COLO668 (cell line): ENCODE results near the gene CNTN1.
"Not testable (repeated sequence)": the region's sequence is repeated elsewhere in the genome, so short reads cannot be mapped to it uniquely, and the experiment has no call there.

Experiments
- DNase-seq: peaks from one replicate; lab custom pipeline; 2025; ENCODE audit not compliant: unreplicated experiment; lab: John Stamatoyannopoulos, UW

The CNTN1 gene

GRCh38 chr12:40697566-40698259 is 5.5 kb downstream of the CNTN1 start:
- no peak for DNase-seq

- DNase-seq: no peak
These were observed 9.5 kb downstream of the CNTN1 start for GRCh38 chr12:40701756-40702155.

- no peak for DNase-seq
These were observed 18.9 kb downstream of the CNTN1 start for GRCh38 chr12:40711121-40711520.

GRCh38 chr12:40714636-40715035 is 22.4 kb downstream of the CNTN1 start:
- DNase-seq: no peak

DNA sequence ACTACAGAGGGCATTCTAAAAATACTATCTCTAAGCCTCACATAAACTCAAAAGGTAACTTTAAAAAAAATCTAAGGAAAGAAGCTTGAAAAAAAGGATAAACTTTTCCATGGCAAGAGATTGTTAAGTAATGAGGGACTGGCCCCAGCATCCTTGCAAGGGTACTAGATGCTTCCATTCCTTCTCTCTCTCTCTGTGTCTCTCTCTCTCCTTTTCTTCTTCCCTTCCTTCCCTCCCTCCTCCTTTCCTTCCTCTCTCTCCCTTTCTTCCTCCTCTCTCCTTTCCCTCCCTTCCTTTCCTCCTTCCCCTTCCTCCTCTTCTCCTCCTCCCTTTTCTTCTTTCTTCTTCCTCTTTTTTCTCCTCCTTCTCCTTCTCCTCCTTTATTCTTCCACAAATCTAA is 23.8 kb downstream of the CNTN1 start:
- DNase-seq: no peak

DNA sequence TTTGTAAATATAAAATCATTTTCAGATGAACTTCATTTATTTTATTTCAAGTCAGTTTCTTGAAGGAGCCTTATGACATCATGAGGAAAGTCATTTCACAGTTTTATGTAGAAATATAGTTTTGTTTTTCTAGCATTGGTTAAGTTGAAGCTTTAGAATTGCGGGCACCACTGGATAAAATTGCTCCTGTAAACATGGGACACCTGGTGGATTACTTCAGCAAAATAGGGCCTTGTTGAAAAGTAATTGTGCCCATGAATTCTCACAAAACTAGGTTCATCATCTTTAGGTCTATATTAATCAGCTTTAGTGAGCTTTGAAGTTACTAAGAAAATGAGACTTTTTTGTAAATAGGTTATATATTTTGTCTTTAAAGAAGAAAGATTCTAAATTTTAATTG is 25.3 kb downstream of the CNTN1 start:
- no peak for DNase-seq

DNA sequence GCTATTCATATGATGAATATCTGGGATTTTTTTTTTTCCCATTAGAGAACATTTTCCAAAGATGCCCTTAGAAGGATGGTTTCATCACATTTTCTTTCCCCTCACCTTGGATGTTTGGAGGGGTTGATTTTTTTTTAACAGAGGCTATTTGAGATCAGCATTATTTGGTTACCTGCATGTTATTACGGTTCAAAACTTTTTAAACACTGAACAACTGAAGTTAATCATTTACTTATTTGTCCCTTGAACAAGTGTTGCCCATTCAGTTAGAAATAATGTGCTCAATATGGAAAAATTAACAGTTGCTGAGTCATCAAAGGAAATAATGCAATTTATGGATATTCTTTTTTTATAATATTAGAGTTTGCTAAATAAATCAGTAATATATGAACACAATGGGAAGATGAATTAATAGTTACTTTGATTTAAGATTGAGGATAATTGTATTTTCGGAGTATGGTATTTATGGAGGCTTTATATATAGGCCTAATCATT is 26.7 kb downstream of the CNTN1 start:
- DNase-seq: no peak

DNA sequence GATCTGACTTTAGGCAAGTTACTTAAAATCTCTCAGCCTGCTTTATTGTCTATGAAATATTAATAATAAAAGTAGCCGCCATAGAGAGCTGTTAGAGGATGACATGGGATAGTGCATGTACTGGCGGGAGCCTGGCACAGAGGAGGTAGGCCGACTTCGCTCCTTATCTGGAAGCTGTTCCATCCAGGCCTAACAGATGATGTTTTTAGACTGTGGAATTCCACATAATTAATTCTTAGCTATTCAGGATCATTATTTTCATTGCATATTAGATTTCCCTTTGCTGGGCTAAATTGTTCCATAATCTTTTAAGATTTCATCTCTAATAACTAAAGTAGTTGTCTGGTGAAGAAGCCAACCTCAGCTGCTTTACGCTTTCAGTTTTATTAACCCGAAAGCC is 30.8 kb downstream of the CNTN1 start:
- no peak for DNase-seq

- DNase-seq: no peak
These were observed 34.1 kb downstream of the CNTN1 start for GRCh38 chr12:40726366-40726765.

GRCh38 chr12:40727774-40728483 is 35.7 kb downstream of the CNTN1 start:
- DNase-seq: no peak

- no peak for DNase-seq
These were observed 38.0 kb downstream of the CNTN1 start for GRCh38 chr12:40730281-40730680.

GRCh38 chr12:40733871-40734270 is 41.6 kb downstream of the CNTN1 start:
- DNase-seq: no peak

DNA sequence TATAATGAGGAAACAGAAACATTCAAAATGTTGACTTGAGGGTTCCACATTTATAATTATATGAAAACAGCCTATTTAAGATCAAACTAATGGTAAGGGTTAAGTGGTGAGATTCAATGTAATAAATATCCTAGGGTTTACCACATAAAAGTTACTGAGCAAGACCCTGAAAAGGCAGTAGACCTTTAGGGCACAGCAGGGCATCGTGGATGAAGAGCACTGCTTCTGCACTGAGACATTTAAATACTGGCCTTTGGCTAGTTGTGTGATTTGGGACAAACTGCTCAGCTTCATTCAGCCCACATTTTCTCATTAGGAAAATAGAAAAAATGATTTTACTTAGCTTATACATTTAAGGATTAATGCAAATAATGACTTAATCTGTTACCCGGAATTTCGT is 42.0 kb downstream of the CNTN1 start:
- DNase-seq: no peak

GRCh38 chr12:40735551-40736230 is 43.5 kb downstream of the CNTN1 start:
- DNase-seq: no peak

GRCh38 chr12:40737416-40737815 is 45.2 kb downstream of the CNTN1 start:
- not testable (repeated sequence) for DNase-seq

GRCh38 chr12:40738856-40739255 is 46.6 kb downstream of the CNTN1 start:
- no peak for DNase-seq

- no peak for DNase-seq
These were observed 49.8 kb downstream of the CNTN1 start for GRCh38 chr12:40742041-40742440.

GRCh38 chr12:40745386-40745785 is 53.1 kb downstream of the CNTN1 start:
- DNase-seq: no peak

- DNase-seq: no peak
These were observed 57.6 kb downstream of the CNTN1 start for GRCh38 chr12:40749863-40750262.

GRCh38 chr12:40752011-40752410 is 59.8 kb downstream of the CNTN1 start:
- DNase-seq: no peak

DNA sequence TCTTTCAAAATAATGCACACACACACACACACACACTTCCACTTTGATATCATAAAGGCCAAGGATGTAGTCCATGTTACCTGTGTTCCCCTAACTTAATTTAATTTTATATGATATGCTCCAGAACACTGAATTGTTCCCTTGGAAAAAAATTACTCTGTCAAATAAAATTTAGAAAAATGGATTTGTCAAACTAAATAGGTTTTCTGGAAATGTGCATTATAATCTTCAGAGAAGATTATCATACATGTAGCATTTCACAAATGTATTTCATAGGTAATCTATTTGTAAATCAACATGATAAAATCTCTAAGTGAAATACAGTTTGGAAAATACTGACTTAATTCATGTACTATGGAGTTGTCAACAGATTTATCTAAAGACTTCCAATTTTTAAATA is 68.6 kb downstream of the CNTN1 start:
- no peak for DNase-seq

- no peak for DNase-seq
These were observed 69.8 kb downstream of the CNTN1 start for GRCh38 chr12:40762072-40762471.
